GM18951 (cell line): ENCODE results near the gene IFT81.

Experiments
- POLR2A ChIP-seq: IDR thresholded peaks from 4 replicates; pipeline ENCODE4 v1.6.1; 2011; ENCODE audit warnings: mild to moderate bottlenecking; ENCODE audit not compliant: insufficient read length, insufficient read depth; ENCODE audit errors: extremely low read depth
- in situ Hi-C: fragments of 300-500 bp; cut with MboI; formaldehyde crosslinking; loops from one replicate; pipeline ENCODE4 v1.12.0; 2022; ENCODE audit warnings: low sequenced_read_pairs, mixed read lengths, inconsistent platforms; ENCODE audit not compliant: unreplicated experiment

Gene IFT81

GRCh38 chr12:110112335-110112660, 11.9 kb upstream of the IFT81 start:
- in situ Hi-C loops: loop anchor here (25.0 kb wide), 1 partner anchor 125 kb away; no protein-coding TSS in a partner anchor
- no peak for TF ChIP-seq POLR2A

- TF ChIP-seq POLR2A: no peak
- in situ Hi-C loops: loop anchor here (25.0 kb wide), 1 partner anchor 123 kb away; no protein-coding TSS in a partner anchor
Observed at GRCh38 chr12:110114528-110114937, 9.6 kb upstream of the IFT81 start.

GRCh38 chr12:110115675-110116074, 8.5 kb upstream of the IFT81 start:
- TF ChIP-seq POLR2A: no peak
- in situ Hi-C loops: loop anchor here (25.0 kb wide), 1 partner anchor 122 kb away; no protein-coding TSS in a partner anchor

GRCh38 chr12:110116623-110117022, 7.5 kb upstream of the IFT81 start:
- in situ Hi-C loops: loop anchor here (25.0 kb wide), 1 partner anchor 121 kb away; no protein-coding TSS in a partner anchor
- no peak for TF ChIP-seq POLR2A

GRCh38 chr12:110117210-110117609, 6.9 kb upstream of the IFT81 start:
- in situ Hi-C loops: loop anchor here (25.0 kb wide), 1 partner anchor 120 kb away; no protein-coding TSS in a partner anchor

GRCh38 chr12:110117956-110118685, 6.0 kb upstream of the IFT81 start:
- no peak for TF ChIP-seq POLR2A
- in situ Hi-C loops: loop anchor here (25.0 kb wide), 1 partner anchor 119 kb away; no protein-coding TSS in a partner anchor

GRCh38 chr12:110122929-110123328, 1.2 kb upstream of the IFT81 start:
- no peak for TF ChIP-seq POLR2A
- in situ Hi-C loops: loop anchor here (25.0 kb wide), 1 partner anchor 114 kb away; no protein-coding TSS in a partner anchor

- in situ Hi-C loops: loop anchor here (25.0 kb wide), 1 partner anchor 113 kb away; no protein-coding TSS in a partner anchor
- TF ChIP-seq POLR2A: no peak
Observed at GRCh38 chr12:110123919-110124268, 263 bp upstream of the IFT81 start.

- in situ Hi-C loops: no loop called here
- TF ChIP-seq POLR2A: no peak
Observed at GRCh38 chr12:110126557-110126956, 2.4 kb downstream of the IFT81 start.

GRCh38 chr12:110134691-110135411, 10.7 kb downstream of the IFT81 start:
- in situ Hi-C loops: no loop called here
- no peak for TF ChIP-seq POLR2A

GRCh38 chr12:110135806-110136205, 11.6 kb downstream of the IFT81 start:
- no peak for TF ChIP-seq POLR2A

GRCh38 chr12:110137786-110138185, 13.6 kb downstream of the IFT81 start:
- no peak for TF ChIP-seq POLR2A
- in situ Hi-C loops: no loop called here

More at GRCh38 chr12:110135806-110136205, 11.6 kb downstream of the IFT81 start:
- in situ Hi-C loops: no loop called here

GRCh38 chr12:110141389-110141788, 17.2 kb downstream of the IFT81 start:
- no peak for TF ChIP-seq POLR2A
- in situ Hi-C loops: no loop called here

GRCh38 chr12:110146986-110147385, 22.8 kb downstream of the IFT81 start:
- TF ChIP-seq POLR2A: no peak
- in situ Hi-C loops: no loop called here

- in situ Hi-C loops: no loop called here
- no peak for TF ChIP-seq POLR2A
Observed at GRCh38 chr12:110149086-110149660, 25.0 kb downstream of the IFT81 start.
